Ishikawa (cell line): Measurements from ENCODE around the gene GBX1.

Source experiments
- CEBPB ChIP-seq: IDR thresholded peaks from 2 replicates; pipeline ENCODE4 v1.6.1; 2012
- CREB1 ChIP-seq: IDR thresholded peaks from 2 replicates; pipeline ENCODE4 v1.6.1; 2012; ENCODE audit warnings: low read depth
- EGR1 ChIP-seq: IDR thresholded peaks from 2 replicates; pipeline ENCODE4 v1.6.1; 2012
- EP300 ChIP-seq: IDR thresholded peaks from 2 replicates; pipeline ENCODE4 v1.6.1; 2012; ENCODE audit warnings: borderline replicate concordance
- FOXM1 ChIP-seq: IDR thresholded peaks from 2 replicates; pipeline ENCODE4 v1.6.1; 2012; ENCODE audit warnings: low read depth, borderline replicate concordance
- NFIC ChIP-seq: IDR thresholded peaks from 2 replicates; pipeline ENCODE4 v1.6.1; 2012
- RAD21 ChIP-seq: IDR thresholded peaks from 2 replicates; pipeline ENCODE4 v1.6.1; 2012; ENCODE audit warnings: low read depth
- REST ChIP-seq: IDR thresholded peaks from 2 replicates; pipeline ENCODE4 v1.6.1; 2012; ENCODE audit warnings: low read depth, mild to moderate bottlenecking
- TAF1 ChIP-seq: IDR thresholded peaks from 2 replicates; pipeline ENCODE4 v1.6.1; 2012; ENCODE audit warnings: low read depth, mild to moderate bottlenecking
- TCF12 ChIP-seq: IDR thresholded peaks from 2 replicates; pipeline ENCODE4 v1.6.1; 2012; ENCODE audit warnings: low read depth
- TEAD4 ChIP-seq: IDR thresholded peaks from 2 replicates; pipeline ENCODE4 v1.6.1; 2012
- YY1 ChIP-seq: IDR thresholded peaks from 2 replicates; pipeline ENCODE4 v1.6.1; 2012; ENCODE audit warnings: low read depth
- ZBTB7A ChIP-seq: IDR thresholded peaks from 2 replicates; pipeline ENCODE4 v1.6.1; 2012; ENCODE audit warnings: low read depth
- TF ChIP-seq, protein P1 (sequence below): IDR thresholded peaks from 2 replicates; pipeline ENCODE4 v1.6.1; 2012
- TF ChIP-seq, protein P2 (sequence below): IDR thresholded peaks from 2 replicates; pipeline ENCODE4 v1.6.1; 2012

GBX1 gene

DNA sequence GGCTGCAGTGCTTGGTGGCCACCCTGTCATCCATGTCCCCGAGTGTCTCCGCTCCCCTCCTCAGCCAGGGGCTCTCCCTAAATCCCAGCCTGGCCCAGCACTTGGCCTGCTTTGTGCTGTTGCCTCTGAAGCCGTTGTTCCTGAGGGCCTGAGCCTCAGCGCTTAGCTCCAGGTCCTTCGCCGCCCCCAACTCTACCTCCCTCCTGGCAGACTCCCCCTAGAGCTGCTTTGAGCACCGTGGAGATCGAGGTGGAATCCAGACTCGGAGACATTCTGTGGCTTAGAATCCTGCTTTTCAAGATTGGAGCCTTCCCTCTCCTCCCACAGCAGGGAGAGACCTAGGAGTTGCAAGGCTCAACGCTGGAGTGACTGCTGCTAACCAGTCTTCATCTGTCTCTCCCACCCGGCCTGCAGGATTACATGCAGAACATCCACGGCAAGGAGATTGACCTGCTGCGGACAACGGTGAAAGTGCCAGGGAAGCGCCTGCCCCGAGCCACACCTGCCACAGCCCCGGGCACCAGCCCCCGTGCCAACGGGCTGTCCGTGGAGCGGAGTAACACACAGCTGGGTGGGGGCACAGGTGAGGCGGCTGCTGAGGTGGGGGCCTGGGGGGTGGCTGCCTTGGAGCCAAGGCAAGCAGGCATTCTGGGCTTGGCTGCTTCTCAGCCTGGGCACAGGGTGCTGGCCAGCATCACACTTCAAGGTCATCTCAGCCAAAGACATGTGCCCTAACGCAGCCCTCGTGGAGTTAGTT is 33.3 kb downstream of the GBX1 start:
- TF ChIP-seq TEAD4 (no peak), NFIC (no peak), RAD21 (no peak), REST (no peak), FOXM1 (no peak), TCF12 (no peak), YY1 (no peak), TAF1 (no peak)
- TF ChIP-seq, protein P1, sequence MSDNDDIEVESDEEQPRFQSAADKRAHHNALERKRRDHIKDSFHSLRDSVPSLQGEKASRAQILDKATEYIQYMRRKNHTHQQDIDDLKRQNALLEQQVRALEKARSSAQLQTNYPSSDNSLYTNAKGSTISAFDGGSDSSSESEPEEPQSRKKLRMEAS, result no peak

DNA sequence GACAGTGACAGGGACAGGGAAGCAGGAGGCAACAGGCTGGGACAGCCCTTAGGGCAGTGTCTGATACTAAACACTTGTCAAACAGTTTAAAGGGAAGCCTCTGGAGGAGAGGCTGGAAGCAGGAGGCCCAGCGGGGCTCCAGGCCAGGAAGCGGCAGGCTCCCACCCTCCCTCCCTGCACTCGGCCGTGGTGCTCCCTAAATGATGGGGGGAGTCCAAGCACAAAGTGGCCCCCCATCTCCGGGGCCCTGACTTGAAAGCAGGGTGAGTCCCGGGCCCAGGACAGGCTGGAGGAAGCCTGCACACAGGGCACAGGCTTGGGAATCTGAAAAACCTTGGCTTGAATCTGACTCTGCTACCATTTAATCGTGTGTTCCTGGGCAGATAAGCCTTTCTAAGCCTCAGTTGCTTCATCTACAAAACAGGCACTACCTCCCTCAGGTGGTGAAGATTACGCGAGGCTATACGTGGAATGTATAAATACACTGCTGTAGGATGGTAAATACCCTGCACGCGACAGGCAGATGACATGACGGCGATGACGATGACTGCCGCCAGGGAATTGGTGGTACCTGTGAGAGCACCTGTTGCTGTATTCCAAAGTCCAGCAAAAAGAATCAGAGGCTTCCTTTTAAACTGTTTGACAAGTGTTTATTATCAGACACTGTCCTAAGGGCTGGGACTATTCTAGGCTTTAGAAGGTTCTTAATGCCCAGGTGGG is 34.1 kb downstream of the GBX1 start:
- TF ChIP-seq REST, result no peak
- TF ChIP-seq YY1, result no peak
- no peak for TF ChIP-seq CREB1
- TF ChIP-seq TAF1, result no peak
- no peak for TF ChIP-seq FOXM1
- no peak for TF ChIP-seq RAD21
- TF ChIP-seq EGR1, result no peak
- TF ChIP-seq TCF12, result no peak
- TF ChIP-seq, protein P2, sequence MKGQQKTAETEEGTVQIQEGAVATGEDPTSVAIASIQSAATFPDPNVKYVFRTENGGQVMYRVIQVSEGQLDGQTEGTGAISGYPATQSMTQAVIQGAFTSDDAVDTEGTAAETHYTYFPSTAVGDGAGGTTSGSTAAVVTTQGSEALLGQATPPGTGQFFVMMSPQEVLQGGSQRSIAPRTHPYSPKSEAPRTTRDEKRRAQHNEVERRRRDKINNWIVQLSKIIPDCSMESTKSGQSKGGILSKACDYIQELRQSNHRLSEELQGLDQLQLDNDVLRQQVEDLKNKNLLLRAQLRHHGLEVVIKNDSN, result no peak
- TF ChIP-seq CEBPB, result no peak
- TF ChIP-seq, protein P1, result no peak

DNA sequence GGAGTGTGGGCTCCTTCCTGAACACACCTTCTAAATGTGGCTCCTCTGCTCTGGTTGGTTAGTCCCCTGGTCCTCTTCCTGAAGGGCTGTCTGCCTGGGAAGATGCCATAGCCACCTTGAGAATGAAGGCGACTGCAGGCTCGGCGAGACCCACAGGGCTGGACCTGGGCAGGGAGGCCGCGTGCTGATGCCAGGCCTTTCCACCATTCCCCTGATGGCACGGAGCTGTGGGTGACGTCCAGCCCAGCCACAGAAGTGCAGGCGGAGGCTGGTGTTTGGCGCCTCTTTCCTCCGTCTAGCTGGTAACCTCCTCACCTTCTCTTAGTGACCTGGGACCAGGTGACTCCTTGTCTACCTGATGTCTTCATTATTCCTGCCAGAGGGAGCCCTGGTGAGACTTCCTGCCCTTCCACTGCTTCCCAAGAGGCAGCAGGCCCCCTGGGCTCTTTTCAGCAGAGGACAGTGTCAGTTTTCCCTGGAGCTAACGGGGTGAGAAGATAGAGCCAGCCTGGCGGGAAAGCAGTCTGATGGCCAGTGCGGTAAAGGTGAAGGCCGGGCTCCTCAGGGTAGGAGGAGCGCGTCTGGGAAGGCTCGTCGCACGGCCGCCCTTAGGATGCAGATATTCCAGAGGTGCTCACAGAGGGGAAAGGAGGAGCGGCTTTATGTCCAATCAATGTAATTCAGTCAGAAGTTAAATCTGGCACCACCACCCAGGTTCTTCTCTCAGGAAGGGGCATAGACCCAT is 34.9 kb downstream of the GBX1 start:
- TF ChIP-seq, protein P2, result no peak
- TF ChIP-seq CEBPB (no peak), REST (no peak), ZBTB7A (no peak), EGR1 (no peak)

DNA sequence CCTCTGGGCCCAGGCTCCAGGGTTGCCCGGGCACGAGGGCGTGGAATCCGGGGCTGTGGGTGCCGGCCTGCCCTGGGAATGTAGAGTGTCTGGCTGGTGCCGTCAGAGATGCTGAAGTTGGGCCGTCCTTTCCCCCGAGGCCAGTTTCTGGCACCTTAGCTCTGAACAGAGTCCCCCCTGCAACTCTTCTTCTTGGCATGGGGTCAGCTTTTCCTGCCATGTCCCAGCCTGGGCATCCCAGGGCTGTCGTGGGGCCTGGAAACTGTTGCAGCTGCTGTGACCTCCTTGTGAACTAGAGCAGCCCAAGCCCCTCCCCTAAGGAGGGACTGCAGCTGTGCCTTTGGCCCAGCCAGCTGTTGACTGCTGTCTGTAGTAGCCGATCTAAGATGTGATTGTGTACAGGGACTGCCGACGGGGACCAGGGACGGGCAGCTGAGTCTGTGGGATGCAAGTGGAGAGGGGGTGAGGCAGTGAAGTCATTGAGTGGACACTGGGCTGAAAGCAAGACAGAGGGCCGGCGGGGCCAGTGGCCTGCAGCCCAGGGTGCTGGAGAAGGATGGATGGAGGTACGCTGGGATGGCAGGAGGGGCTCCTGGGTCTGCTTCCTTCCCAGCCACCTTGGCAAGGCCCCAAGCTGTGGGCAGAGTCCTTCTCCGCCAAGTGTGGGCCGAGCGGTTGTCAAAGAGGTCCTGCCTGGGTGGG is 35.8 kb downstream of the GBX1 start:
- TF ChIP-seq EP300 (no peak), CREB1 (no peak), CEBPB (no peak), NFIC (no peak), YY1 (no peak), FOXM1 (no peak), TAF1 (no peak)
